Measurements from ENCODE around the gene ATF4. TPM values are rescaled to one million over a fixed set of nuclear protein-coding genes. Genes with fewer than 3 reads are reported as not detected.

The ATF4 gene
- total RNA-seq, 2 donors from 2014 or later, result 203 to 294 TPM

- intact Hi-C loops (cut with DNase I), result loop anchor here in 1 of 2 donors (10.0 kb wide), 1 partner anchor 208 kb away; the partner anchor contains the start of gene RPL3
- DNase-seq, result no peak
- peak in 1 of 2 donors; percentile 0 for ATAC-seq
These were observed 2.4 kb downstream of the ATF4 start for GRCh38 chr22:39522567-39523300.

DNA sequence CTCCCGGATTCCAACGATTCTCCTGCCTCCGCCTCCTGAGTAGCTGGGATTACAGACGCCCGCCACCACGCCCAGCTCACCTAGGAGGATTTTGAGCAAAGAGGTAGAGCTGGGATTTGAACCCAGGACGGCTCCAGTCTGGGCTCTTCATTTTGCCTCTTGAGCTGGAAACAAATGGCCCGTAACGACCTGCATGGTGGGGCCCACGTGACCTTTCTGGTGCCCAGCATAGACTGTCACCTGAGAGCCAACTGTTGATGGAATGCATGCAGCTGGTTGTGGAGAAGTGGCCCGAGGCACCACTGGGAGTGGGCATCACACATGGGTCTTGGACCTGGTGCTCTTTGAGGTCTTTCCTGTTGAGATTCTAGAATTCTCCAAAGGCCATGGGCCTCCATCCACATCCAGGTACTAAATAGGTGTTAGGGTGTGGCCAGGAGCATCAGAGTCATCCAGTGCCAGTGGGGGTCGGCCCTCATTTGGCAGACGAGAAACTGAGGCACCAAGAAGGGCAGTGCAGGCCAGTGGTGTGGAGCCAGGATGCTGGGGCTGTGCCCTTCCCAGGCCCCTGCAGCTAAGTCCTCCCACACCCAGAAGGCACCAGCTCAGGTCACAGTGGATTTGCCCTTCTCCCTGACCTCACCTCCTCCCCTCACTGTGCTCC, 3.9 kb downstream of the ATF4 start:
- intact Hi-C loops (cut with DNase I), result loop anchor here in 1 of 2 donors (10.0 kb wide), 1 partner anchor 209 kb away; the partner anchor contains the start of gene RPL3
- DNase-seq (no peak), ATAC-seq (no peak)

DNA sequence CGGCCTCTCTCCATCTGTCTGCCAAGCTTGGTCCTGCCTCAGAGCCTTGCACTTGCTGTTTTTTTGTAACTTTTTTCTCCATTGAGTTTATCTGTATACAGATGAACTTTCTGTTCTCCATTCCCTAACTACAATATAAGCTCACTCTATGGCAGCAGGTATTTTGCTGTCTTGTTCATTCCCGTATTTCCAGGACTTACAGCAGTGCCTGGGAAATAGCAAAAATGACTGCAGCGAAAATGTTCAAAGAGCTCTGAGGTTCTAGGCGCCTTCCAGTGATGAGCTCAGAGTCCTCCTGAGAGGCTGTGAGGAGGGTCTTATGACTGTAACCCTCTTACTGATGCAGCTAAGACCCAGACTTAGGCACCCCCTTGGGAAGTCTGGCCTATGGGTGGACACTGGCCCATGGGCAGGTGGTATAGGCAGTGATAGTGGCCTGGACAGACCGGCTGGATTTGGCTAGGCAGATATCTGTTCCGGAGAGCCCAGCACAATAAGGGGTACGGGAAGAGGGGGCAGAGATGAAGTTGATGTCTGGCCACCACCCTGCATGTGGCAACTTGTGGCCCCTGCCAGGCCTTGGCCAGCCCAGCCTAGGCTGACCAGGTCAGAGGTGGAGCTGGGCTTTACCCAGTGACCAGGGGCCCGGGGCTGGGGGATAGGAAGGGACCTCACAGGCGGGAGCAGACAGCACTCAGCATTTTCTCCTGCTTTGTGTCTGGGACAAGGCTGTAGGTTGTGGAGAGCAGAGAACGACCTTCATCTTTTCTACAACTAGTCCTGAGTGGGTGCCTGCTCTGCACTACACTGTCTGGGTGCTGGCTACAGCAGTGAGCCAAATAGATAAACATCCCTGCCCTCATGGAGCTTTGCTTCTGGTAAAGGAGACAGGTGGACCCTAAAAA, 4.6 kb downstream of the ATF4 start:
- DNase-seq (no peak), ATAC-seq (no peak)
- intact Hi-C loops (cut with DNase I), result loop anchor here (5.0 to 10.0 kb wide), 2 partner anchors 33 to 210 kb away; partner anchors contain the start of gene RPL3 (in 1 of the 2)

DNA sequence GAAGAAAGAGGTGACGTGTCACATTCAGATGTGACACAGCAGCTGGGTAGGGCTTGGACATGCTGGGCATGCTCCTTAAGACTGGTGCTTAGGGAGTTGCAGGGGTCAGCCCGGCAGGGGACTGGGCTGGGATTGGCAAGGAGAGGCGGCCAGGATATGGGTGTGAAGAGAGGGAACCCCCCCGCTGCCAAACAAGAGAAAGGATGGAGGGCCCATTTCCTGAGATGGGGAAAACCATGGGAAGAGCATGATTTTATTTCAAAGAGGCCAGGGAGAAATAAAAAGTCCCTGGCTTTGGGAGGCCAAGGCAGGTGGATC, 5.3 kb downstream of the ATF4 start:
- ATAC-seq, result no peak
- no peak for DNase-seq
- intact Hi-C loops (cut with DNase I), result loop anchor here (5.0 to 10.0 kb wide), 2 partner anchors 33 to 211 kb away; partner anchors contain the start of gene RPL3 (in 1 of the 2)

- intact Hi-C loops (cut with DNase I), result loop anchor here (5.0 to 10.0 kb wide), 2 partner anchors 34 to 212 kb away; partner anchors contain the start of gene RPL3 (in 1 of the 2)
- DNase-seq (no peak), ATAC-seq (no peak)
These were observed 6.4 kb downstream of the ATF4 start for GRCh38 chr22:39526736-39527171.

DNA sequence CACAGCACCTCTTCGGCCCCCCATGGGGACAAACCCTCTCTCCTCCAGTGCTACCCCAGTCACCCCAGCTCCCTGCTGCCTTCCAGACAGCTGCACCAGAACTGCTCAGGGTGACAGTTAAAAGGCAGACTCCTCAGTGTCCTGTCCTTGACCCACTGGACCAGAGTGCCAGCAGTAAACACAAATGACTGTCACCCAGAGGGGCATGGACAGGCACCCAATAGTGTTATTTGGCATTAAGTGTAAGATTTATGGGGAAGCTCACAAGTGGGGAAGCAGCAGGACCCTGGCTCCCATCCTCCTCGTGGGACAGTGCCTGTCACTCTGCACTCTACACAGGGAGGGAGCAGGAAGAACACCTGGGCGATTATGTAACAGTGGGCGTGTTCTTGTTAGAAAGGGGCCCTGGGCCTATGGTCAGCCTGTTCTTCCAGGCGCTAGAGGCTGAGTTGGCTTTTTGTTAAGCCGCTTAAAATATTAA, 7.2 kb downstream of the ATF4 start:
- intact Hi-C loops (cut with DNase I), result loop anchor here (5.0 to 10.0 kb wide), 2 partner anchors 35 to 213 kb away; partner anchors contain the start of gene RPL3 (in 1 of the 2)
- ATAC-seq (no peak), DNase-seq (no peak)

GRCh38 chr22:39528080-39528661, 7.8 kb downstream of the ATF4 start:
- no peak for ATAC-seq
- no peak for DNase-seq
- intact Hi-C loops (cut with DNase I), result loop anchor here (5.0 to 10.0 kb wide), 2 partner anchors 36 to 213 kb away; partner anchors contain the start of gene RPL3 (in 1 of the 2)

- DNase-seq (peak; percentile 91), ATAC-seq (peak; percentile 30 to 39)
- intact Hi-C loops (cut with DNase I), result loop anchor here (5.0 to 10.0 kb wide), 2 partner anchors 37 to 214 kb away; partner anchors contain the start of gene RPL3 (in 1 of the 2)
These were observed 8.5 kb downstream of the ATF4 start for GRCh38 chr22:39528681-39529486.

DNA sequence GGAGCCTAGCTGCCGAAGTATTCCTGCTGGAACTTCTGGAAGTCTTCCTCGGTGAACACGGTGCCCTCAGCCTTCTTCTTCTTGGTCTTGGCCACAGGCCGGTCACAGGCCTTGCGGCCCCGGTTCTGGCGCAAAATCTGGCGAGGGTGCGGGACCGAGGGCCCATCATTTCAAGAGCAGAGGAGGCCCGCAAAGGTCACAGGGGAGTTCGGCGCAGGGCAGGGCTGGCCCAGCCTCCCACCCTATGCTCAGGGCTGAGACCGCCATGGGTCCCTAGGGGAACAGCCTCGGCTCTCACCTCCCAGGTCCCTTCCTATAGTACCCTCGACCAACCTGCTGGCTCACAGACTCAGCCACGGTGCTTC, 9.1 kb downstream of the ATF4 start:
- ATAC-seq (no peak), DNase-seq (no peak)
- intact Hi-C loops (cut with DNase I), result loop anchor here (5.0 to 10.0 kb wide), 2 partner anchors 37 to 215 kb away; partner anchors contain the start of gene RPL3 (in 1 of the 2)

GRCh38 chr22:39530116-39530515, 9.8 kb downstream of the ATF4 start:
- intact Hi-C loops (cut with DNase I), result no loop called here
- ATAC-seq (no peak), DNase-seq (no peak)

- intact Hi-C loops (cut with DNase I), result no loop called here
These were observed 10.4 kb downstream of the ATF4 start for GRCh38 chr22:39530692-39531331.

DNA sequence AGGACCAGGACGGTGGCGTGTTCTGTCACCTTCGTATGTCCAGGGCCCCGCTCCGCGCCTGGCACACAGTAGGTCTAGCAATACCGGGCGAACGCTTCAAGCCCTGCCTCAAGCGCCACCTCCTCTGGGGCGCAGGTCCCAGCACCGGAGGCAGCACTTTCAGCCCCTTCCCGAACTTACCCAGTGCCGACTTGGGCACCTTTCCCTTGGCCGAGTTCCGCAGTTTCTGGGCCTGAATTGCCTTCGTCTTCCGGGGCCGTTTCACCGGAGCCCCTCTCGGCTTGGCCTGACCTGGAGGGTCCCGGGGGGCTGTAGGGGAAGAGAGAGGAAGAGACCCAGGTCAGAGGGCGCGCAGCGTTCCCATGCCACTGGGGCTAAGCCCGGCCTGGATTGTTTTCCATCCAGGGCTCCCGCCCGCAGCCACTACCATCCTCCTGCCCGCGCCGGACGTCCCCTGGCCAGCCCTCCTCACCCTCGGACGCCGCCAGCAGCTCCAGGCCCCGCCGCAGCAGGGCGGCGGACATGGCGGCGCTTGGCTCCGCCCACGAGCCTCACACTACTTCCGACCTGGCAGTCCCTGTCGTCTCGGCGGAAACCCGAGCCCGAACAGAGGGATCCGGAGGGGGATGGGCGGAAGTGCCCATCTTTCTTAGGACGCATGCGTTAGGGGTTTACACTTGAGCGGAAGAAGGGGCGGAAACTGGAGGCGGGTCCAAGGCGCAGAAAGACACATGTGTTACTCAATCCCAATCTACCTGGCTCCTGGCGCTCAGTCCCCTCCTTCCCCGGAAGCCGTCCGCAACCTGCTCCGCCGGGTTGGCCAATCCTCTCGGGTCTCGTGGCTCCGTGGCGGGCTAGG, 12.1 kb downstream of the ATF4 start, which contains the start of gene RPS19BP1:
TSS of gene RPS19BP1 (minus strand) at position 534 of the 859 bp plus-strand sequence. CDS start at position 524, 10 bp downstream.
- intact Hi-C loops (cut with DNase I), result no loop called here
- peak; percentile 100 for DNase-seq
- peak; percentile 89 to 92 for ATAC-seq

More at GRCh38 chr22:39530692-39531331, 10.4 kb downstream of the ATF4 start:
- DNase-seq (no peak), ATAC-seq (no peak)

GRCh38 chr22:39534092-39534506, 13.7 kb downstream of the ATF4 start:
- DNase-seq, result peak; percentile 25
- intact Hi-C loops (cut with DNase I), result loop anchor here in 1 of 2 donors (2.0 kb wide), 1 partner anchor 503 kb away; no protein-coding TSS in a partner anchor
- ATAC-seq, result no peak

DNA sequence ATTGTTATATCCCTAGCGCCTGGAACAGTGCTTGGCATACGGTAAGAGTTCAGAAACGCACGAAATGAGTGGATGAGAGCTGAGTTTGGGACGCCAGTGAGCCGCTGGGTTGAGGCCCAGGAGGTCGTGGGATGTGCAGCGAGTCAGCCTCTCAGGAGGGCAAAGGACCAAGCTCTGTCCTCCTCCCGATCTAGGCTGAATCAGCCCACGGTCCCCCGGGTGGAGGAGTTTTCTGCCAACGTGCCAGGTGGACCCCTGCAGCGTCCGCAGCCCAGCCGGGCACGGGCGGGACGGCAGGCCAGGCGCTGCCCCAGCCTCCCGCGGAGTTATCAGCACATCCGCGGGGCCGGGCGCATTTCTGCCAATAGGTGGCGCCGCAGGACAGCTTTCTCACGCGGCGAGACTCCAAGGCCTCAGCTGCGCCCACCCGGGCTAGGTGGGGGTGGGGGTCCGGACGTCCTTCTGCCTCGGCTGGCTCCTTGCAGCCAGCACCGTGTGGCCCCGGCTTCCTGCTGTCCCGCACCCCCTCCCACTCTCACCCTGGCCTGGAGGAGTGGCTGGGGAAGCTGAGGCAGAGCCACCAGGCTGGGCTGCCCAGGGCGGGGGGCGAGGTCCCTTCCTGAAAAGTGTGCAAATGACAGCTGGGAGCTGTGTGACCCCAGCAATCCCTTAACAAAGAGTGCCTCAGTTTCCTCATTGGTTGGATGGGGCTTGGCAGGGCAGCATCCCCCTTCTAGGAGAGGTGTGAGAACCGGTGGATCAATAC, 14.4 kb downstream of the ATF4 start:
- ATAC-seq (peak; percentile 31 to 36), DNase-seq (peak; percentile 88)
- intact Hi-C loops (cut with DNase I), result loop anchor here (2.0 to 5.0 kb wide), 3 partner anchors 488 to 502 kb away; no protein-coding TSS in a partner anchor

GRCh38 chr22:39535357-39535725, 15.0 kb downstream of the ATF4 start:
- DNase-seq (no peak), ATAC-seq (no peak)
- intact Hi-C loops (cut with DNase I), result loop anchor here (2.0 to 5.0 kb wide), 3 partner anchors 487 to 501 kb away; no protein-coding TSS in a partner anchor
